T-helper 1 cell treated with Interleukin-12 subunit alpha and Interleukin-12 subunit beta and Interleukin-4 antibody, amounts not matched to agents 30 ng/mL and 1 ng/mL, for 36 hours (primary cell): ENCODE data around the gene MRPL53. TPM values are rescaled to one million over a fixed set of nuclear protein-coding genes. Genes with fewer than 3 reads are reported as not detected.

ENCODE experiments used
- intact Hi-C: fragments of 100-400 bp; cut with micrococcal nuclease; formaldehyde crosslinking; loops from one replicate; pipeline ENCODE4 v1.15.1; 2024
- total RNA-seq: library from RNA; stranded (reverse); gene quantifications from 2 replicates; pipeline ENCODE4 v1.2.3, GENCODE V29; 2022

Gene MRPL53
- total RNA-seq, 1 donor from 2014 or later: 121 TPM

DNA sequence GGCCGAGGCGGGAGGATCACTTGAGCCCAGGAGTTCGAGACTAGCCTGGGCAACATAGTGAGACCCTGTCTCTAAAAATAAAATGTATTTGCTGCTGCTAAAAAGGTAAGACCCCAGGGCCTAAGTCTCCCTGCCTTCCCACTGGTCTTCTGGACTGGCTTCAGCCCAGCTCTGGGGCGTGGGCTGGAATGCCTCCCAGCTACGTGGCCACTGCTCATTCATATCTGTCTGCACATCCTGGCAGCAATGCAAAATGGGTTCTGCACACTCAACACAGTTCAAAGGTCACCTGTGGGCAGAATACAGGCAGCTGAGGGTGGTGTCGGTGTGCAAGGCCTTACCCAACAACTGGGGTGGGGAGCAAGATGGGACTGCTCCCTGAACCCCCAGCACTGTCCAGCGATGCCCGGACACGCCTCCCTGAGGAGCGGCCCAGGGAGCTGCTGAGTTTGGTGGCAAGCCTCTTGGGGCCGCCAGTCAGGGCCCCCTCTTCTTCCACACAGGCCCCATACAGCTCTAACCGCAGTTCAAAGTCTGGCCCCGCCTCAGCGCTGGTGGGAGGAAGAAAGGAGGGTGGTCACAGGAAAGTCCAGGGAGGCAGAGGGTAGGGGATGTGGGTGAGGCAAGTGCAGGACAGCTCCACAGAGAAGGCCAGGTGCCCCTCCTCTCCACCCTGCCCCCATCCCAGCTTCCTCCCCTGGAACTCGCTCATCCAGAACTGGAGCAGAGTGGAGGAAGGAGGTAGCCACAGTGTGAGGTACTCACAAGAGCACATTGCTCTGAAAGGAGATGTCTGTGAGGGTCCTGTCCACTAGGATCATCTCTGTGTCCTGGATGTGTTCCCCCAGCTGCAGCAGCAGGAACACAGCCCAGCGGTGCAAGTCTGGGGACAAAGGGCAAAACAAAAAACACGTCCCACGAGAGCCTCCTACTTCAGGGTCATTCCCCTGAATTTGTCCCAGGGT lies 42.7 kb downstream of the MRPL53 start:
- intact Hi-C loops: no loop called here

DNA sequence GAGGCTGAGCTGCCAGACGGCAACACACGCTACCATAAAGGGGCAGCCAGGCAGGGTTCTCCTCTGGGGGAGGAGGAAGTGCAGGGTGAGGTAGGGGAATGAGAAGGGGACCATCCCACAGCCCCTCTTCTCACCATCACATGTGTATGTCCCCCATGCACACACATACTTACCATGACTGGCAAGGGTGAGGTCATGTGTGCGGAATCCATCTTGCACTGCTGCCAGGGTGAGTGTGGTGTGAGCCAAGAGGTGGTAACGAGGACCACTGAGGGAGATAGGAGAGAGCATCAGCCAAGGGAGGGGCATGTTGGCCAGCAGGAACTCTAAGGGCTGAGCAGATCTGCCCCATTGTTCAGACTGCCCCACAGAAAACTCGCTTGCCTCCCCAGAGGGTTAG lies 43.8 kb downstream of the MRPL53 start:
- intact Hi-C loops: no loop called here

DNA sequence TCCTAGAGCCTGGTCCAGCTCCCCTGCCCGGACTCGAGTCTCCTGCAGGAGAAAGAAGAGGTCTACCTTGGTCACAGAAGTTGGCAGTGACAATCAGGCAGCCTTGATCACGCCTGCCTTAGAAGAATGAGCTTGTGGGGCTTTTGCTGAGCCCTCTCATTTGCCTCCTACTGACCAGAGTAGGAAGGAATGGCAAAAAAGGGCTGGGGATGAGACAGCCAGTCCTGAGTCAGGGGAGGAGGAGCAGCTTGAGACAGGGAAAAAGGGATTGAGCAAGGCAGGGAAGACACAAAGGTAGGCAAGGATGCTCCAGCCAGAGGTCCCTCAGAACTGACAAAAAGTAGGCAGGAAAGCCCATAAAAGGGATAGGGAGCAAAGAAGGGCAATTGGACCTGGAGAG lies 44.9 kb downstream of the MRPL53 start:
- intact Hi-C loops: no loop called here

DNA sequence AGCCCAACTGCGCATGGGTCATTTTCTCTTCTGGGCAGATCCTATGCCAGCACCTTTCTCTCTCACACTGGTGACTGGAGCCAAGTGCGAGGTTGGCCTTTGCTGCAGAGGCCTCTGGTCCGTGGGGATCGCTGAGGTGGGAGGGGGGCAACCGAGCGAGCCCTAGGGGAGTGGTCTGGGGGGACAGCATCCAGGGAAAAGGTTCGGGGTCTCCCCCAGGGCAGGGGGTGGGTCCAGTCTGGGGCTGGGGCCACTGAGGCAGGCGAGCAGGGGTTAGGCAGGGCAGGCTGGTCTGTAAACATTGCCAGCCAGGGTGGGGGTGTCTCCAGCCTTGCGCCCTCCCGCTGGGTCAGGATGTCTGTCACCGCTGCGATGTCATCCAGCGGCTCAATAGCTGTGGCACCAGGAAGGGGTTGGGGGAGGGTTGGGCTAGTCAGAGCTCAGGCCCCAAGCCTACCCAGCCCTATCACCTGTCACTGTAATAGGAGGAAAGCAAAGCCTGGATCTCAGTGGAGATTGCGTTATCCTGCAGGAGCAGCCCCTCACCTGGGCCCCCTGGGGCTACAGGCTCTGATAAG lies 46.2 kb downstream of the MRPL53 start:
- intact Hi-C loops: no loop called here

DNA sequence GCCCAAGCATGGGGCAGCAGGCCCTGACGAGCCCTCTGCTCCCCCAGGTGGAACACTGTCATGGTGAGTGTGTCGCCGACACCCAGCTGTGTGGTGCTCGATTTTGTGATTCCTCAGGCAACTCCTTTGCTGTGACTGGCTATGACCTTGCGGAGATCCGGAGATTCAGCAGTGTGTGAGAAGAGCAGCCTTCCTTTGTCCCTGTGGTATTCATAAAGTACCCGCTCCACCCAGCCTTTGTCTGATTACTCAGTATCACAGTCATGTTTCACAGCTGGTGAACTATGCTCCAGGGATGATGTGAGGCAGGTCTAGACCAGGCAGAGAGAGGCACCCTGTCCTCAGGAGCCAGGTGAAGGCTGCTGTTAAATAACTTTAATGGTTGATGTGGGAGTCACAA lies 47.0 kb downstream of the MRPL53 start:
- intact Hi-C loops: no loop called here

DNA sequence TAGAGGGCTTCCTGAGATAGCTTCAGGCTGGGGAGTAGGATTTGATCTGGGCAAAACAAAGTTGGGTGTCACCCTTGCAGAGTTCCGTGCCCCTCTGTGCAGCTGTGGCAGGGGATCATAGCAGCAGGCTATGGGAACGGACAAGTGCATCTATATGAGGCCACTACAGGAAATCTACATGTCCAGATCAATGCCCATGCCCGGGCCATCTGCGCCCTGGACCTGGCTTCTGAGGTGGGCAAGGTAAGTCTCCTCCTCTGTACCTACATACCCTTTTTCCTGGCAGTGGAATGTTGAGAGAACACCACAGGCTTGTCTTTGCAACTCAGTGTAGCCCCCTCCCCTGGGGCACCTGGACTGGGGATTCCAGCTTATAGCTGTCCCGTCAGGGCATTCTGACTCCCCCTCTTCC lies 47.5 kb downstream of the MRPL53 start:
- intact Hi-C loops: no loop called here

DNA sequence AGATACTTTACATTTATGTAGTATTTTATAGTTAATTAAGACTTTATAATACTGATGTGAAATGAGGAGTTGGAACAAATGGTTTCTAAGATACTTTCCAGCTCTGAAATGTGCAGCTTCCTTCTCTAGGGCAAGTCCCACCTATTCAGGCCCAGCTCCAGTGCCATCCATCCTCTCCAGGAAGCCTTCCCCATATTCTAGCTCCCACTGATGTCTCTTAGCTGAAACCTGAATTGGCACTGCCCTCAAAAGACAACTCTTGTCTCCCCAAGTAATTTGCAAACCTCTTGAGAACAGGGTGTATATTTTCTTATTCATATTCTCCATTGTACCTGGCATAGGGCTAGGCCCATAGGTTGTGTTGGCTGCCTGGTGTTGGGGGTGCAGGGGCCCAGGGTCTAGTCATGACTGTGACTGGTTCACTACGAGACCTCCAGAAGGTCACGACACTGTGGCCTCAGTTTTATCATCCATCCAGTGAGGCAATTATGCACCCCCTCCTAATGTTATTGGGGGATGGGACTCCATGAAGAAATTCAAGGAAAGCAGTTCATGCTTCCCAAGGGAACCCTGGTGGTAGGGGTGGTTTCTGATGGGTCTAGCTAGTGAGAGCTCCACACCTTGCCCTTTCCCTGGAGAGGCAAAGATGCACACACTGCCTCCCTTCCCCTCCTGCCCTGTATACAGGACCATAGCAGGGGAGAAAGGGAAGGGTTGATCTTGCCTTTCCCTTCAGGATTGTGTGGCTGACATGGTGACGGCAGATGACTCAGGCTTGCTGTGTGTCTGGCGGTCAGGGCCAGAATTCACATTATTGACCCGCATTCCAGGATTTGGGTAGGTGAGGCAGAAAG lies 48.1 kb downstream of the MRPL53 start:
- intact Hi-C loops: no loop called here

DNA sequence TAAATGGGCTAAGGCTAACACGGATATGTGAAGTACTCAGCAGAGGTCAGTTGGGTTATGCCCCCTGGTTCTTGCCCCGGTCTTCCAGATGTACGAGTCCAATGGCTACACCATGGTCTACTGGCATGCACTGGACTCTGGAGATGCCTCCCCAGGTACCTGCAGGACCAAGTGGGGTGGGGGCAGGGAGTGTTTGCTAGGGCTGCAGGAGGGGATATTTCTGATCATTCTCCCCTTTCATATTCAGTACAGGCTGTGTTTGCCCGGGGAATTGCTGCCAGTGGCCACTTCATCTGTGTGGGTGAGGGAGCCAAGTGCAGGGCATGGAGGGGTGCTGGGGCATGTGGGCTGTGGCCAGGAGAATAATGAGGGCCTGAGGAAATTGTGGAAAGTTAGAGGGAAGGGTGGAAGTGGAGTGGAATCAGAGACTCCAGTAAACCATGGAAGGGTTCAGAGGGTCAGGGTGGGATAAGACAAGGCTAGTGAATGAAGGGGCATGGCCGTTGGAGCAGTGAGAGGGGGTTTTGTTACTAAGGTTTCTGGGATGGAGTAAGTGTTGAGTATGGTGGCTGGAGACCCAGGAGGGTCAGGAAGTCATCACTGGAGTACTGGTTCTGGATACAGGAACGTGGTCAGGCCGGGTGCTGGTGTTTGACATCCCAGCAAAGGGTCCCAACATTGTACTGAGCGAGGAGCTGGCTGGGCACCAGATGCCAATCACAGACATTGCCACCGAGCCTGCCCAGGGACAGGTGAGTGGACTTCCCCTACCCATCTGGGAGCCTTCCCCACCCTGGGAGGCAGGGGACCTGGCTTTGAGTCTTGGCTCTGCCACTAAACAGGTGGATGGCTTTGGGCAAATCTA lies 49.0 kb downstream of the MRPL53 start:
- intact Hi-C loops: no loop called here

Other genes with a start within 250 kb of the MRPL53 start
- 2.6 and 3.7 TPM in 2 replicates for gene SLC4A5, start 129.3 kb downstream of the MRPL53 start, total RNA-seq
- 110 and 111 TPM in 2 replicates for gene DCTN1, start 92.4 kb downstream of the MRPL53 start, total RNA-seq
- 3.5 and 3.9 TPM in 2 replicates for gene C2orf81, start 51.1 kb downstream of the MRPL53 start, total RNA-seq
- 57.2 and 60.2 TPM in 2 replicates for gene WDR54, start 51.0 kb downstream of the MRPL53 start, total RNA-seq
- 3.7 and 4.0 TPM in 2 replicates for gene RTKN, start 30.7 kb downstream of the MRPL53 start, total RNA-seq
- gene INO80B, start 17.6 kb downstream of the MRPL53 start, total RNA-seq: 52.2 and 52.8 TPM in 2 replicates
- gene WBP1, start 14.2 kb downstream of the MRPL53 start, total RNA-seq: 49.4 and 56.6 TPM in 2 replicates
- 77.3 and 82.5 TPM in 2 replicates for gene MOGS, start 7.3 kb downstream of the MRPL53 start, total RNA-seq
- gene CCDC142, start 10.3 kb upstream of the MRPL53 start, total RNA-seq: 38.1 and 43.9 TPM in 2 replicates
- 47.9 and 48.3 TPM in 2 replicates for gene TTC31, start 10.4 kb upstream of the MRPL53 start, total RNA-seq
- gene LBX2, start 26.9 kb upstream of the MRPL53 start, total RNA-seq: 0.42 and 0.98 TPM in 2 replicates
- 36.4 and 44.7 TPM in 2 replicates for gene PCGF1, start 35.0 kb upstream of the MRPL53 start, total RNA-seq
- 1.2 and 1.6 TPM in 2 replicates for gene TLX2, start 41.8 kb upstream of the MRPL53 start, total RNA-seq
- gene DQX1, start 53.6 kb upstream of the MRPL53 start, total RNA-seq: 0.47 and 0.56 TPM in 2 replicates
- gene AUP1, start 57.0 kb upstream of the MRPL53 start, total RNA-seq: 155 and 156 TPM in 2 replicates
- 60.0 and 61.5 TPM in 2 replicates for gene HTRA2, start 57.3 kb upstream of the MRPL53 start, total RNA-seq
- gene LOXL3, start 81.3 kb upstream of the MRPL53 start, total RNA-seq: 0.78 and 0.98 TPM in 2 replicates
- gene DOK1, start 82.0 kb upstream of the MRPL53 start, total RNA-seq: 47.5 and 51.8 TPM in 2 replicates
- gene M1AP, start 175.7 kb upstream of the MRPL53 start, total RNA-seq: not detected in 2 replicates
- 3.1 and 5.5 TPM in 2 replicates for gene SEMA4F, start 181.6 kb upstream of the MRPL53 start, total RNA-seq